SU-DHL-6 (cell line): ENCODE results near the gene PLB1.

ENCODE experiments used
- H2AFZ ChIP-seq: fragments of 200-600 bp; sonication (generic); 2 replicates; pipeline ENCODE4 v1.6.1; 2014; ENCODE audit warnings: low read depth, mild to moderate bottlenecking, moderate library complexity, mixed read lengths, antibody characterized with exemption, low read length; ENCODE audit not compliant: severe bottlenecking
- H3F3A ChIP-seq: fragments of 200-600 bp; shearing (Covaris generic); 2 replicates; pipeline ENCODE4 v1.6.0; 2016; ENCODE audit warnings: antibody characterized with exemption, mild to moderate bottlenecking; ENCODE audit not compliant: insufficient read depth
- H3K27ac ChIP-seq: fragments of 200-600 bp; sonication (generic); 2 replicates; pipeline ENCODE4 v1.5.1; 2016; ENCODE audit warnings: low read depth, mild to moderate bottlenecking, low read length, moderate library complexity, mixed read lengths
- H3K27me3 ChIP-seq: fragments of 200-600 bp; sonication (generic), shearing (Covaris generic); 2 replicates; pipeline ENCODE4 v1.6.0; 2014; ENCODE audit warnings: mild to moderate bottlenecking, low read length
- H3K36me3 ChIP-seq: fragments of 200-600 bp; sonication (generic); 2 replicates; pipeline ENCODE4 v1.6.1; 2014; ENCODE audit warnings: mild to moderate bottlenecking, low read length, mixed read lengths
- H3K4me2 ChIP-seq: fragments of 300-600, 200-600 bp; shearing (Covaris generic), sonication (generic); 2 replicates; pipeline ENCODE4 v1.6.0; 2014; ENCODE audit warnings: low read length, low read depth, mild to moderate bottlenecking; ENCODE audit not compliant: poor library complexity, severe bottlenecking
- H3K4me3 ChIP-seq: fragments of 200-600 bp; sonication (generic); 2 replicates; pipeline ENCODE4 v1.5.1; 2014; ENCODE audit warnings: antibody characterized with exemption, low read length, mild to moderate bottlenecking, mixed read lengths; ENCODE audit not compliant: insufficient read depth, poor library complexity, severe bottlenecking
- H3K79me2 ChIP-seq: fragments of 200-600 bp; sonication (generic); 2 replicates; pipeline ENCODE4 v1.6.1; 2014; ENCODE audit warnings: mild to moderate bottlenecking, low read length, moderate library complexity; ENCODE audit not compliant: insufficient read depth
- H3K9ac ChIP-seq: fragments of 200-600 bp; sonication (generic); 2 replicates; pipeline ENCODE4 v1.7.0; 2014; ENCODE audit warnings: mild to moderate bottlenecking, low read length
- H3K9me2 ChIP-seq: fragments of 200-600 bp; sonication (generic); replicated peaks from 2 replicates; pipeline ENCODE4 v1.6.1; 2014; ENCODE audit warnings: low read length; ENCODE audit not compliant: insufficient read depth
- H3K9me3 ChIP-seq: fragments of 200-600 bp; sonication (generic); 2 replicates; pipeline ENCODE4 v1.6.1; 2014; ENCODE audit warnings: low read length, mixed read lengths; ENCODE audit not compliant: insufficient read depth
- H4K20me1 ChIP-seq: fragments of 200-600 bp; sonication (generic); 2 replicates; pipeline ENCODE4 v1.6.1; 2014; ENCODE audit warnings: low read depth, mild to moderate bottlenecking, antibody characterized with exemption, low read length, moderate library complexity, mixed read lengths
- EZH2phosphoT487 ChIP-seq: fragments of 200-600 bp; sonication (generic), shearing (Covaris generic); conservative IDR thresholded peaks from 2 replicates; pipeline ENCODE4 v1.6.1; 2018; ENCODE audit warnings: mild to moderate bottlenecking, antibody characterized with exemption, low read length, moderate library complexity, mixed read lengths
- TF ChIP-seq, protein P1 (sequence below): fragments of 200-600 bp; sonication (generic); IDR thresholded peaks from one replicate; pipeline ENCODE4 v1.5.1; 2017; ENCODE audit warnings: antibody characterized with exemption, mild to moderate bottlenecking, low read length, moderate library complexity; ENCODE audit not compliant: insufficient read depth, poor library complexity, severe bottlenecking

PLB1 gene

DNA sequence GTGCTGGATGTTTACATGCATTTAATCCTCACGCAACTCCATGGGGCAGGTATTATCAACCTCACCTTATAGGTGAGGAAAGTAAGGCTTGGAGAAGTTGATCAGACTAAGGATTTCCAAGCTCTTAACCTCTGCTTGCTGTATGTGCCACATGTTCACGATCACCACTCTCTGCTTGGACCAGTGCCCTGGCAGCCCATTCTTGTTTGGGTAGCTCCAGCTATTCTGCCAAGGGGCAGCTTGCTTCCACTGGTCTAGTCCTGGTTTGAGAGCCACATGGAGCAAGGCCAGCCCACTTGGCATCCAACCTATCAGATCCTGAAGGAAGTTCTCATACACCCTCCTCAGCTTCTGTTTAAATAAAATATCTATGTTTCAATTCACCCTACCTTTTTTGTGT is 14.3 kb downstream of the PLB1 start:
- Histone ChIP-seq H3K79me2 (no peaks in the 10 kb centered on the region), H3K36me3 (no peaks in the 10 kb centered on the region), H2AFZ (no peak overlapping the region), H3F3A (no peaks in the 10 kb centered on the region), H3K9me3 (no peaks in the 10 kb centered on the region), H3K9ac (no peak overlapping the region), H4K20me1 (no peaks in the 10 kb centered on the region), H3K4me2 (no peak overlapping the region), H3K27me3 (no peaks in the 10 kb centered on the region), H3K27ac (no peak overlapping the region), H3K4me3 (no peak overlapping the region), H3K9me2 (no peaks in the 10 kb centered on the region)
- TF ChIP-seq, protein P1, sequence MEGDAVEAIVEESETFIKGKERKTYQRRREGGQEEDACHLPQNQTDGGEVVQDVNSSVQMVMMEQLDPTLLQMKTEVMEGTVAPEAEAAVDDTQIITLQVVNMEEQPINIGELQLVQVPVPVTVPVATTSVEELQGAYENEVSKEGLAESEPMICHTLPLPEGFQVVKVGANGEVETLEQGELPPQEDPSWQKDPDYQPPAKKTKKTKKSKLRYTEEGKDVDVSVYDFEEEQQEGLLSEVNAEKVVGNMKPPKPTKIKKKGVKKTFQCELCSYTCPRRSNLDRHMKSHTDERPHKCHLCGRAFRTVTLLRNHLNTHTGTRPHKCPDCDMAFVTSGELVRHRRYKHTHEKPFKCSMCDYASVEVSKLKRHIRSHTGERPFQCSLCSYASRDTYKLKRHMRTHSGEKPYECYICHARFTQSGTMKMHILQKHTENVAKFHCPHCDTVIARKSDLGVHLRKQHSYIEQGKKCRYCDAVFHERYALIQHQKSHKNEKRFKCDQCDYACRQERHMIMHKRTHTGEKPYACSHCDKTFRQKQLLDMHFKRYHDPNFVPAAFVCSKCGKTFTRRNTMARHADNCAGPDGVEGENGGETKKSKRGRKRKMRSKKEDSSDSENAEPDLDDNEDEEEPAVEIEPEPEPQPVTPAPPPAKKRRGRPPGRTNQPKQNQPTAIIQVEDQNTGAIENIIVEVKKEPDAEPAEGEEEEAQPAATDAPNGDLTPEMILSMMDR, result no peak
- TF ChIP-seq EZH2phosphoT487, result no peak

DNA sequence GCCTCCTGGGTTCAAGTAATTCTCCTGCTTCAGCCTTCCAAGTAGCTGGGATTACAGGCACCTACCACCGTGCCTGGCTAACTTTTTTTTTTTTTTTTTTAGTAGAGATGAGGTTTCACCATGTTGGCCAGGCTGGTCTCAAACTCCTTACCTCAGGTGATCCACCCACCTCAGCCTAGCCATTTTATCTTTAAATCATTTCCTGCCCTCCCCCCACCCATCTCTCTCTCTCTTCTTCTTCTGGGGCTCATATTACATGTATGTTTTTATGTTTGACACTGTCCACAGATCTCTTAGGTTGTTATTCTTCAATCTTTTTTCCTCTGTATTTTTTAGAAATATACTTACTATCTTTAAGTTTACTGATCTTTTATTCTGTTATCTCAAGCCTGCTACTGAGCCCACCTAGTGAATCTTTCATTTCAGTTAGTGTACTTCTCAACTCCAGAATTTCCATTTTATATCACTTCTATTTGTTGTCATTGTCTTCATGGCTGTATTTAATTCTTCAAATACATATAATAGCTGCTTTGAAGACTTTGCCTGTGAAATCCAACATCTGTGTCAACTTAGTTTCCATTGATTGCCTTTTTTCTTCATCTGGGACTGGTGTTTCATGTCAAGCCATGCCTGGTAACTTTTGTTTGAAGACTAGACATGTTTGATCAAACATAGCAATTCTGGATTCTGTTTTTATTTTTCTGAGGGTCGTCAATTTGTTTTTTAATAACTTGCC is 16.2 kb downstream of the PLB1 start:
- Histone ChIP-seq H4K20me1 (no peaks in the 10 kb centered on the region), H3K36me3 (no peaks in the 10 kb centered on the region), H2AFZ (no peak overlapping the region), H3K79me2 (no peaks in the 10 kb centered on the region), H3K9me2 (no peaks in the 10 kb centered on the region), H3F3A (no peaks in the 10 kb centered on the region), H3K27ac (no peak overlapping the region), H3K9ac (no peak overlapping the region), H3K27me3 (no peaks in the 10 kb centered on the region), H3K4me2 (no peak overlapping the region), H3K4me3 (no peak overlapping the region), H3K9me3 (no peaks in the 10 kb centered on the region)
- no peak for TF ChIP-seq EZH2phosphoT487

DNA sequence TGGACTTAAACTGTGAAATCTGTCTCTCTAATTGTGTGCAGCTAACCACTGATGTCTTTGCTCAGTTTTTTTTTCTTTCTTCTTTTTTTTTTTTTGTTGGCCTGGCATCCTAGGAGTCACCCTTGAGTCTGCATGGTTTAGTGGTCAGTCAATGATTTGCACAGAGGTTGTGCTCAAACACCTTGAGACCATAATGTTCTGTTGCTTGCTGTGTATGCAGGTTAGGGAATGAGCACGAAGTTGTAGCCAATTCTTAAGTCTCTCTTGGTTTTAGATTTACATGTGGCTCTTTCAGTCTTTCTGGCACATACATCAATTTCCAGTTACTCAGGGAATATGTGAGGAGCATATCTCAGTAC is 16.7 kb downstream of the PLB1 start:
- no peaks in the 10 kb centered on the region for H3K9me3 ChIP-seq
- H2AFZ ChIP-seq, result no peak overlapping the region
- no peaks in the 10 kb centered on the region for H3K36me3 ChIP-seq

DNA sequence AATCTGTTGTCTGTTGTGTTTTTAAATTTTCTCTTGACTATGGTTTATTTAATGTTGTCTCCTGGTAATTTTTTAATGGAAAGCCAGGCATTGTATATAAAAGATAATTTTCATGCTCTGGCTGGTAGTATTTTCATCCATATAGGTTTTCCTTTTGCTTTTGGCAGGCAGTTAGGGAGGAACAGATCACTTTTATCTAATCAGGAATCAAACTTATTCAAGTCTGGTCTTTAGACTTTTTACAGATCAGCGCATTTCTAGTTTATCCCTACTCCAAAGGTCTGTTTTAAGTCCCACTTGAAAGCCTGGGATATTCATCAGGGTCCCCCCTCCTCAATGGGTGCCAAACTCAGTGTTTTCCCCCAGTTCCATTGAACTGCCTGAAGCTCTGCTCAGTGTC is 17.2 kb downstream of the PLB1 start:
- H3K9me3 ChIP-seq, result no peaks in the 10 kb centered on the region
- no peak overlapping the region for H3K4me2 ChIP-seq
- H3K36me3 ChIP-seq, result no peaks in the 10 kb centered on the region
- H3K4me3 ChIP-seq, result no peak overlapping the region
- no peaks in the 10 kb centered on the region for H3K27me3 ChIP-seq
- no peak overlapping the region for H2AFZ ChIP-seq
- TF ChIP-seq, protein P1, result no peak
- H3K9me2 ChIP-seq, result no peaks in the 10 kb centered on the region
- no peak overlapping the region for H3K27ac ChIP-seq
- no peaks in the 10 kb centered on the region for H3F3A ChIP-seq
- H3K79me2 ChIP-seq, result no peaks in the 10 kb centered on the region
- H4K20me1 ChIP-seq, result no peaks in the 10 kb centered on the region
- no peak overlapping the region for H3K9ac ChIP-seq

More for the DNA sequence above, 16.7 kb downstream of the PLB1 start:
- Histone ChIP-seq H3K27me3 (no peaks in the 10 kb centered on the region), H3K4me3 (no peak overlapping the region), H3F3A (no peaks in the 10 kb centered on the region), H4K20me1 (no peaks in the 10 kb centered on the region), H3K9ac (no peak overlapping the region), H3K79me2 (no peaks in the 10 kb centered on the region), H3K4me2 (no peak overlapping the region), H3K27ac (no peak overlapping the region), H3K9me2 (no peaks in the 10 kb centered on the region)
- TF ChIP-seq, protein P1, result no peak
- no peak for TF ChIP-seq EZH2phosphoT487
